AG09309 (cell line): ENCODE measurements around the gene TK2.

Experiments used
- DNase-seq: peaks from one replicate; pipeline ENCODE4 v3.0.0-alpha.2; 2010; ENCODE audit warnings: low read depth
- H3K4me3 ChIP-seq: 2 replicates; pipeline ENCODE4 v1.5.1; 2011; ENCODE audit warnings: mild to moderate bottlenecking, low read depth, low read length, moderate library complexity; ENCODE audit not compliant: control insufficient read depth
- CTCF ChIP-seq: IDR thresholded peaks from 2 replicates; pipeline ENCODE4 v1.5.1; 2011; ENCODE audit warnings: mild to moderate bottlenecking, low read depth, low read length, inconsistent platforms; ENCODE audit not compliant: insufficient read depth, control insufficient read depth; ENCODE audit errors: missing control alignments

TK2 gene

DNA sequence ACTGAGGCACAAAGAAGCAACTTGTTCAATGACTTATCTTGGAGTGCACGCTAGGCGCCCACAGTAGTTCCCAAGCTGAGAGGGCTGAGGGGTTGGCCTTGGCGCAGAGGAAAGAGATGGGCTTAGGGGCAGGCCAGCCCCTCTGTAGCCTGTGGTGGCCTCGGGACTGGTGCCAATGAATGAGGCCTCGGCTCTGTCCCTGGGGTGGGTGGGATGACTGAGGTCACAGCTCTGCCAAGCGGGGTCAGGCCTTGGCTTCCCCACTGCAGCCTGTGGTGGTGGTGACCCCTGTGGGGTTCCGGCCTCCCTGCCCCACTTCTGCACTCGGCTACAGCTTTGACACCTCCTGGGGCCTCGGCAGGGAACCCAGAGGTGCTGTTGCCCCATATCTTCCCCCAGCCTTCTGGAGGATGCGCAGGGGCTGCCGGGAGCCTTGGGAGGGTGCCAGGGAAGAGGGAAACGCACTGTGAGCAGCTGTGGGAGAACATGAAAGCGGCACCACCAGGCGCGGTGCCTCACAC is 76.8 kb downstream of the TK2 start:
- no peak overlapping the region for H3K4me3 ChIP-seq
- TF ChIP-seq CTCF = no peak
- no peak for DNase-seq

DNA sequence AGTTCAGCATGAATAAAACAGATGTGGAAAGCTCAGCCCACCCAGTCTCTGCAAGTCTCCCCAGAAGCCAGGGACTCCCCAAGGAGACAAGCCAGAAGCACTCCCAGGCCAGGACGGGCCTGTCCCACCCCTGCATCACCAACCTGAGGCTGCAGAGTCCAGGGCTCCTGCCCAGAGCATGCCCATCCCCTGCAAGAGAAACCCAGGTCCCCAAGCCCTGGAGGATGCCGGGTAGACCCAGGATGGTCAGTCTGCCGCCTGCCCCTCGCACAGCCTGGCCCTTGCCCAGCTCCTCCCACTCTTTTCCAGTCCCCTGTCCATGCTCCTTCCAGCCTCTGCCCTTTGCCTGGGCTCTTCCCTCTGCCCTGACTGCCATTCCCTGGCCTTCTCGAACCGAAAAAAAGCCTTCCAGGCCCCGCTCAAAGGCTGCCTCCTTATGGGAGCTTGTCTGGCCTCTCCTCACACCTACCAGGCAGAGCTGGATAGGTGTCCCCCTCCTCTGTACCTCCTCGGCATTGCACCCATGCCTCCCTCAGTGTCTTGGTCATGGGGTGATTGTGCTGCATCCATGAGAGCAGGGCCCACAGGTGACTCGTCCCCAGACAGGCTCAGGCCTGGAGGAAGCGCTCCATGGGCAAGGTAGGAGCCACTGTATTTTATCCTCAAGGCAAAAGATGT is 78.1 kb downstream of the TK2 start:
- H3K4me3 ChIP-seq = no peak overlapping the region
- DNase-seq = no peak
- TF ChIP-seq CTCF = no peak

DNA sequence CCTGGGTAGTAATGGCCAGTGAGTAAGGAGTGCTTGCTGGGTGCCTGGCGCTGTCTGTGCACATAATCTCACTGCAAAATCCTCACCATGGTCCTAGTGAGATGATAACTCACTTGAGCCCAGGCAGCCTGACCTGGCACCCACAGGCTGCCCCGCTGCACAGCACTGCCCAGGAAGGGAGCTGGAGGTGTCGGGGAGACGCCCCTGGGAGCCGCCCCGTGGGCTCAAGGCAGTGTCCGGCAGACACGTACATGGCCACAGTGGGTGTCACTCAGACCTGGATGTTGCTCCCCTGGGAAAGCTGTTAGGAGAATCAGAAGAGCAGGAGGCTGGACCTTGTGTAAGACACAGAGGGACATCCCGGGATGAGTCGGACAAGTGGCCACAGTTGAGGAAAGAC is 78.7 kb downstream of the TK2 start:
- no peak for TF ChIP-seq CTCF
- DNase-seq = no peak
- H3K4me3 ChIP-seq = no peak overlapping the region

- H3K4me3 ChIP-seq = no peak overlapping the region
- no peak for TF ChIP-seq CTCF
- DNase-seq = no peak
Measured at GRCh38 chr16:66470556-66470955, 79.4 kb downstream of the TK2 start.

GRCh38 chr16:66469947-66470546 is 79.9 kb downstream of the TK2 start:
- no peak for DNase-seq
- TF ChIP-seq CTCF = no peak

GRCh38 chr16:66469291-66469946 is 80.5 kb downstream of the TK2 start:
- H3K4me3 ChIP-seq = no peak overlapping the region
- TF ChIP-seq CTCF = no peak
- no peak for DNase-seq

More at GRCh38 chr16:66469947-66470546, 79.9 kb downstream of the TK2 start:
- H3K4me3 ChIP-seq = no peak overlapping the region
